ENCODE data around the gene TOMT.

TOMT gene

DNA sequence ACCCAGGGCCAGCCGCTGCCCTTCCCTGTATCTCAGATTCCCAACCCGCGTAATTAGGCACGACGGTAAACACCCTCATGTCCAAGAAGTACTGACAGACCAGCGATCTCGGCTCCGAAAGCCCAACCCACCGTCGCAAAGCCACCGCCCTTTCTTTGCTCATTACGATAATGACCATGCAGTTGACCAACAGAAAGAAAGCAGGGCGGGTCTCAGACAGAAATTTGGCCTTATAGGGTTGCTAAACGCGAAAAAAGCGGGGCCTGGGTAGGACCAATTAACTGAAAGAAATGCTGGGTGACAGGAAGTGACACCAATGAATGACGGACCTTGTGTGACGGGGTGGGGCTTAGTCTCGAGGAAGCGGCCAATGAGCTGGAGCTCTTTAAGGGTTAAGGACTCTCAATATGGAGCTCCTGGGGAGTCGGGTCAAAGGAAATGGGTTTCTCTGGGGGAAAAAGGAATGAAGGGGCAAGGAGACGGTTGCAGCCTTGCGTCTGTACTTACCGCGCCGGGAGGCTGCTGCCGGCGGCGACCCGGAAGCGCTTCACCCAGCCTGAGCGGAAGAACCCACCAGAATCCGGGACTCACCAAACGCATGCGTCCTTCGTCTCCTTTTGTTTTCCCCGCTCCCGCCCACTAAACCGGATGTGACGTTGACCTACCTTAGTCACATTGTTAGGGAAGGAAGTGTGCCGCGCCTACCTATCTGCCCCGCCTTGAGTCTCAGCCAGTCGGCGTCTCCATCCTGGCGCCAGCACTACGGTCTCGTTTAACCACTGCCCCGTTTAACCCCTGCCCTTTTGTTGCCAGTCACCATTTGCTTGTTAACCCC is 6.6 kb downstream of the TOMT start, which contains the start of gene ANAPC15:
Gene ANAPC15 (minus strand): TSS at position 553 of the 835 bp plus-strand sequence. CDS start 1,419 bp downstream, outside the sequence.
- DNase-seq (ENCODE audit: low read depth), result peak; percentile 100
- no peaks in the 10 kb centered on the region for H3K9me3 ChIP-seq (ENCODE audit: control insufficient read depth, low read length)
- H3K27me3 ChIP-seq (replicated peaks; ENCODE audit: control insufficient read depth, insufficient read depth, low read length), result no peaks in the 10 kb centered on the region
- H3K4me3 ChIP-seq (ENCODE audit: low read length), result peak within 1 kb of the TSS; percentile 89
- no peaks in the 10 kb centered on the region for H3K36me3 ChIP-seq (ENCODE audit: control insufficient read depth, insufficient read depth, low read length, severe bottlenecking)
- peak within 1 kb of the TSS; percentile 97 for H3K9ac ChIP-seq (ENCODE audit: low read length)
- peaks cover 22% of the 10 kb centered on the region for H3K4me1 ChIP-seq (ENCODE audit: control insufficient read depth, insufficient read depth, low read length)

DNA sequence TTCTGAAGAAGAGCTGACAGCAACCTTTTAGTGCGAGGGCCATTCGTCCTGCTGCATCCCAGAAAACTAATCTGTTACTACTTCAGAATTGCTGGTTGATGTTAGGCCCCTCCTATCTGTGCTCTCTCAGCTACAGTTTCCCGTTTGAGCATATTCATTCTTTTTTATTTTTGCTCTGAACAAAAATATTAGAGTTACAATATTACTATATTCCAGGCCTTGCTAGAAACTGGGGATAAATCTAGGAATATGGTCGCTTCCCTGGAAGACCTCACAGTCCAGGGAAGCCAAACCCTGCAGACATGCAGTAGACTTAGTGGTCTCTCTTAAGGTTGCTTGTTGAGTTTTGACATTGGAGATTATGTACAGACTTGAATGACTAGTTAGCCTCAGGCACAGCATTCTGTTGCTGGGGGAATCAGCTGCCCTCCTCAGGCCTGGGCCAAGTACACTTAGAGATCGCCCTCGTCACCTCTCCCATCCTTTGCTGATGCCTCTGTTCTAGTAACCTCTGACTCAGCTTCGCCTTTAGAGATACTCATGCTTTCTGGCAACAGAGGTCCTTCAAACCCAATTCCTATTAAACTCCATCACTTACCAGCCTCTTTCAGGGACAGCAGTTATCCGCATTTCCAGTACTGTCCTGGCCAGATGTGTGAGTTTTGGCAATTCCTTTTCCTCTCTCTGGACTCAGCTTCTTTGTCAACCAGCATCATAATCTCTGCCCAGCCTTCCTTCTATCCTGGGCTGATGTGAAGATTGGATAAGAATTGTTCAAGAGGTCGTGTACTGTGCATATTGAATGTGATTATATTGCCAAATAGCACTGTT is 7.5 kb downstream of the TOMT start:
- Histone ChIP-seq H3K9me3 (ENCODE audit: control insufficient read depth, low read length) (no peaks in the 10 kb centered on the region), H3K27me3 (replicated peaks; ENCODE audit: control insufficient read depth, insufficient read depth, low read length) (no peaks in the 10 kb centered on the region), H3K36me3 (ENCODE audit: control insufficient read depth, insufficient read depth, low read length, severe bottlenecking) (no peaks in the 10 kb centered on the region), H3K9ac (ENCODE audit: low read length) (peak overlapping the region; percentile 97), H3K4me3 (ENCODE audit: low read length) (peak overlapping the region; percentile 89), H3K4me1 (ENCODE audit: control insufficient read depth, insufficient read depth, low read length) (peaks cover 23% of the 10 kb centered on the region)
- DNase-seq (ENCODE audit: low read depth), result peak; percentile 33

DNA sequence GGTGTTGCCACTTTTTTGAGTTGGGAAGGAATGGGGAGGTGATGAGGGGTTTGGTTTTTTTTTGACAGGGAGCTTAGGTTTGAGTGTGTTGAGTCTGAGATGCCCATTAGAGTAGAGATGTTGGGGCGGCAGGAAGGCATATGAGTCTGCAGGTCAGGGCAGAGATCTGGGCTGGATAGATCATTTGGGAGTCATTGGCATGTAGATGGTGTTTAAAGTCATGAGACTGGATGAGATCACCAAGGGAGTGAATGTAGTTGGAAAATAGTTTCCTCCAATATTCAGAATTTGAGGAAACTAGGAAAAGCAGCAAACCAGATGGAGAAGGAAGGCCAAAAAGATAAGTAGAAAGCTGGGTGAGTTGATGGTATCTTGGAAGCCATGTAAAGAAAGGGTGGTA is 8.8 kb downstream of the TOMT start:
- H3K27me3 ChIP-seq (replicated peaks; ENCODE audit: control insufficient read depth, insufficient read depth, low read length), result no peaks in the 10 kb centered on the region
- no peaks in the 10 kb centered on the region for H3K36me3 ChIP-seq (ENCODE audit: control insufficient read depth, insufficient read depth, low read length, severe bottlenecking)
- no peak overlapping the region for H3K4me3 ChIP-seq (ENCODE audit: low read length)
- no peaks in the 10 kb centered on the region for H3K9me3 ChIP-seq (ENCODE audit: control insufficient read depth, low read length)
- no peak overlapping the region for H3K9ac ChIP-seq (ENCODE audit: low read length)
- H3K4me1 ChIP-seq (ENCODE audit: control insufficient read depth, insufficient read depth, low read length), result peaks cover 35% of the 10 kb centered on the region
- DNase-seq (ENCODE audit: low read depth), result no peak

DNA sequence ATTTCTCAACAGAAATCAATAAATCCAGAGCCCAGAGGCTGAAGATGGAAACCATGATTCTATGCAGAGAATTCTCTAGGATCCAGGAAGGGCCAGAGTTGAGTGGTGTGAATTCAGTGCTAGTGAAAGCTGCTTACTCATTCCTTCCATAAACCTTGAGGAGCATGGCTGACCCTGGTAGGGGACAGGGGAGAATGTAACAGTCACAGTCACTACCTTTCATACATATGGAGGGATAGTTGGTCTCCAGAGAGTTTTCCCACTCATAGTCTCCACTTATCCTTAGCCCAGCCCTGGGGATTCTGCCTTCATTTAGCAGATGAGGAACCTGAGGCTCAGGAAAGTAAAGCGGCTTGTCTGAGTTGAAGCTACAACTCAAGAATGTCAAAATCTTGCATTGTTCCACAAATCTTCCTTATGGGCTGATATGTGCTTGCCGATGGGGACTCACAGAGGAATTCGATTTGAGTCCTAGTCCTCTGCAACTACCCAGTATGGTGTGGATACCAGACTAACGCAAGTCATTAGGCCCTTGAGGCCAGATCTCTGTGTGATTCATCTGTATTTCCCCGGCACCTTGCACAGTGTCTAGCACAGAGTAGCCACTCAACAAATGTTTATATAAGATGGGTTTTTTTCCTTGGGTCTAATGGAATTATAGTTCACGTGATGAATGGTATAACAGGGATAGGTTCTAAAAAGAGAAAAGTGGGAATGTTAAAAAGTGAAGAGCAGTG is 10.5 kb downstream of the TOMT start:
- H3K36me3 ChIP-seq (ENCODE audit: control insufficient read depth, insufficient read depth, low read length, severe bottlenecking), result no peaks in the 10 kb centered on the region
- peaks cover 35% of the 10 kb centered on the region for H3K4me1 ChIP-seq (ENCODE audit: control insufficient read depth, insufficient read depth, low read length)
- no peaks in the 10 kb centered on the region for H3K27me3 ChIP-seq (replicated peaks; ENCODE audit: control insufficient read depth, insufficient read depth, low read length)
- no peaks in the 10 kb centered on the region for H3K9me3 ChIP-seq (ENCODE audit: control insufficient read depth, low read length)
- no peak for DNase-seq (ENCODE audit: low read depth)
- H3K9ac ChIP-seq (ENCODE audit: low read length), result no peak overlapping the region
- H3K4me3 ChIP-seq (ENCODE audit: low read length), result no peak overlapping the region

DNA sequence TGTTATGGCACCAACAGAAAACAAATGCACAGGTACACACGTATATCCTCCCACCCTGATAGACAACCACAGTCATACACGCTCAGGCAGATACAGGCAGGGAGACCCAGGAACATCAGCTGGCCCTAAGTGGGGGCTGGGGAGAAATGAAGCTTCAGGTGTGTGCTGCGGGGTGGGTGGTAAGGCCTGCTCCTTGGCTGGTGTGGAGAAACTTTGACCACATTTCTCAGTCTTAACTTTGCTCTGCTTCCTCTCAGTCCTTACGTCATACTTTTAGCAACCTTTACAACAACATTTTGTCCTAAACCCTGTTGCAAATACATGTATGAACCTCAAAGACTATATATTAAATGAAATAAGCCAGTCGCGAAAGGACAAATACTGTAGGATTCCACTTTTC is 13.5 kb downstream of the TOMT start:
- peaks cover 14% of the 10 kb centered on the region for H3K4me1 ChIP-seq (ENCODE audit: control insufficient read depth, insufficient read depth, low read length)
- DNase-seq (ENCODE audit: low read depth), result no peak
- no peak overlapping the region for H3K4me3 ChIP-seq (ENCODE audit: low read length)
- H3K27me3 ChIP-seq (replicated peaks; ENCODE audit: control insufficient read depth, insufficient read depth, low read length), result no peaks in the 10 kb centered on the region
- H3K9ac ChIP-seq (ENCODE audit: low read length), result peak overlapping the region; percentile 37
- no peaks in the 10 kb centered on the region for H3K9me3 ChIP-seq (ENCODE audit: control insufficient read depth, low read length)
- no peaks in the 10 kb centered on the region for H3K36me3 ChIP-seq (ENCODE audit: control insufficient read depth, insufficient read depth, low read length, severe bottlenecking)

DNA sequence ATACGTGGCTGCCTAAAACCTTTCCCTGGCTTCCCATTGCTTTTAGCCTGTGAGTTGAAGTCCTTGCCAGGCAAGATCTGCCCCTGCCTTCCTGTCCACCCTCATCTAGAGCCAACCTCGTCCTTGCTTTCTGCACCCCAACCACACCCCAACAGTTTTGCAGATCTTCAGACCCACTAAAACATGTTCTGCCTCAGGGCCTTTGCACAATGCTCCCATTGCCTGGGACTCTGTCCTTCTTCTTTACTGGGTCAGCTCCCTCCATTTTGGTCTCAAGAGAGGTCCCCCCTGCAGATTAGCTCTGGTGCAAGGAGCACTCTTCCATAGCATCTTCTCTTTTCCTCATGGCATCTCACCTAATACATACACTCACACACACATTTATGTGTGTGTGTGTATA is 15.2 kb downstream of the TOMT start:
- Histone ChIP-seq H3K9me3 (ENCODE audit: control insufficient read depth, low read length) (no peaks in the 10 kb centered on the region), H3K36me3 (ENCODE audit: control insufficient read depth, insufficient read depth, low read length, severe bottlenecking) (no peaks in the 10 kb centered on the region), H3K4me1 (ENCODE audit: control insufficient read depth, insufficient read depth, low read length) (peaks cover 14% of the 10 kb centered on the region), H3K4me3 (ENCODE audit: low read length) (no peak overlapping the region), H3K27me3 (replicated peaks; ENCODE audit: control insufficient read depth, insufficient read depth, low read length) (no peaks in the 10 kb centered on the region), H3K9ac (ENCODE audit: low read length) (no peak overlapping the region)
- no peak for DNase-seq (ENCODE audit: low read depth)

DNA sequence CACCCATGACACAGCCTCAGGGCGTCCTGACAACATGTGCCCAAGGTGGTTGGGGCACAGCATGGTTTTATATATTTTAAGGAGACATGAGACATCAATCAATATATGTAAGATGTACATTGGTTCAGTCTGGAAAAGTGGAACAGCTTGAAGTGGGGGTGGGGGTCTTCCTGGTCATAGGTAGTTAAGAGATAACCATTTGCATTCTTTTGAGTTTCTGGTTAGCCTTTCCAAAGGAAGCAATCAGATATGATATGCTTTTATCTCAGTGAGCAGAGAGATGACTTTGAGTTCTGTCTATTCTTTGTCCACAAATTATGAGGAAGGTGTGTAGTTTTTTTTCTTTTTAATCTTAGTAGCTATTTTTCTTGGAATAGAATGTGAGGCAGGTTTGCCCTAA is 16.9 kb downstream of the TOMT start:
- Histone ChIP-seq H3K9me3 (ENCODE audit: control insufficient read depth, low read length) (no peaks in the 10 kb centered on the region), H3K4me3 (ENCODE audit: low read length) (no peak overlapping the region), H3K27me3 (replicated peaks; ENCODE audit: control insufficient read depth, insufficient read depth, low read length) (no peaks in the 10 kb centered on the region), H3K4me1 (ENCODE audit: control insufficient read depth, insufficient read depth, low read length) (peaks cover 14% of the 10 kb centered on the region), H3K9ac (ENCODE audit: low read length) (no peak overlapping the region), H3K36me3 (ENCODE audit: control insufficient read depth, insufficient read depth, low read length, severe bottlenecking) (no peaks in the 10 kb centered on the region)
- no peak for DNase-seq (ENCODE audit: low read depth)

DNA sequence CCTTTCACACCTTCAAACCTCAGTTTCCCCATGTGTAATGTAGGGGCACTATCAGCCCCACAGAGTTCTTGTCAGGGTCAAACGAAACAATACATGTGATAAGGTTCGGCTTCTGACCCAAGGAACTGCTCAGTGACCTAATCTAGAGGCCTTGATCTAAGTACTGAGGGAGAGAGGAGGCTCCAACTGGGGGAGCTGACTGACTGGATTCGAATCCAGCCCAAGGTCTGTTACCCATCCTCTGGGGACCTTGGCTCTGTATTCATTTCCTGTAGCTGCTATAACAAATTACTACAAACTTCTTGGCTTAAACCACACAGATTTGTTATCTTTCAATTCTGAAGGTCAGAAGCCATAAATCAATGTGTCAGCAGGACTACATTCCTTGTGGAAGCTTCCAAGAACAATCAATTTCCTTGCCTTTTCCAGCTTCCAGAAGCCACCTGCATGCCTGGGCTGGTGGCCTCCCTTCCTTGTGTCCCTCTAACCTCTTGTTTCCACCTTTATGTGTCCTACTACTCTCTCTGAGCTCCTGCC is 17.5 kb downstream of the TOMT start:
- H3K4me3 ChIP-seq (ENCODE audit: low read length), result no peak overlapping the region
- H3K36me3 ChIP-seq (ENCODE audit: control insufficient read depth, insufficient read depth, low read length, severe bottlenecking), result no peaks in the 10 kb centered on the region
- DNase-seq (ENCODE audit: low read depth), result no peak
- no peak overlapping the region for H3K9ac ChIP-seq (ENCODE audit: low read length)
- no peaks in the 10 kb centered on the region for H3K27me3 ChIP-seq (replicated peaks; ENCODE audit: control insufficient read depth, insufficient read depth, low read length)
- H3K9me3 ChIP-seq (ENCODE audit: control insufficient read depth, low read length), result no peaks in the 10 kb centered on the region
- H3K4me1 ChIP-seq (ENCODE audit: control insufficient read depth, insufficient read depth, low read length), result peaks cover 13% of the 10 kb centered on the region

DNA sequence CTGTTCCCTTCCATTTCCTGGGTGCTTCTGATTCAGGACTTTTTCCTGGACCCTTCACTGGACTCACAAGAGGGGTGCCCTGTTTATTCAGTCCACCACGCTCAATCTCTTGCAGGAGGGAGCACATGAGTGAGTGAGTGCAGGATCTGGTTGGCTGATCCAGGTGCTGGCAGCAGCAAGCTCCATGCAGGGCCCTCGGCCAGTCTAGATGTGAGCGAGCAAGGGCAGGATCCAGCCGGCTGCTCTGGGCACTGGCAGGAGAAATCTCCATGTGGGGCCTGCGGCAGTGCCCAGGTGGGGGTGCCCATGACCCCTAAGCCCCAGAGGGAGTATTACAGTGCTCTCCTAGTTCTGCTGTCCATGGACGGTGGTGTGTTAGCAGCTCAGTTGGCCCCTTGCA is 18.3 kb downstream of the TOMT start:
- no peaks in the 10 kb centered on the region for H3K36me3 ChIP-seq (ENCODE audit: control insufficient read depth, insufficient read depth, low read length, severe bottlenecking)
- H3K4me3 ChIP-seq (ENCODE audit: low read length), result no peak overlapping the region
- peaks cover 6% of the 10 kb centered on the region for H3K4me1 ChIP-seq (ENCODE audit: control insufficient read depth, insufficient read depth, low read length)
- H3K9me3 ChIP-seq (ENCODE audit: control insufficient read depth, low read length), result peaks cover 5% of the 10 kb centered on the region
- no peak overlapping the region for H3K9ac ChIP-seq (ENCODE audit: low read length)
- no peaks in the 10 kb centered on the region for H3K27me3 ChIP-seq (replicated peaks; ENCODE audit: control insufficient read depth, insufficient read depth, low read length)
- no peak for DNase-seq (ENCODE audit: low read depth)

DNA sequence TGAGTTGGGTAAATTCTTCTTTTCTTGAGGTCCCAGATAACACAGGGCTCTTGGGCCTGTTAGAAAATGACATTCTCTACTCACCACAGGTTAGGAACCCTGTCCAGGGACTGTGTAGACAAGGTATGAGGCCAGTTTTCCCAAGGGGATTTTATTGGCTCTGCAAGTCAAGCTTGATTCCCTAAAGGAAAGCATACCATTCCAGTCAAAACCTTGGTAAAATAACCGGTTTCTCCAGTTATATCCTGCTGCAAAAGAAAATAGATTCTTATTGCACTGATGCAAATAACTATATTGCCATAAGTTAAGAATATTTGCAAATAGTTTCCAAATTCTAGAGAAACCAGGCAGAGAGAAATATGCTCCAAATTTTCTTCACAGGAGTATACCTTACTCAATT is 20.2 kb downstream of the TOMT start:
- Histone ChIP-seq H3K4me1 (ENCODE audit: control insufficient read depth, insufficient read depth, low read length) (no peaks in the 10 kb centered on the region), H3K9ac (ENCODE audit: low read length) (no peak overlapping the region), H3K9me3 (ENCODE audit: control insufficient read depth, low read length) (peaks cover 7% of the 10 kb centered on the region), H3K4me3 (ENCODE audit: low read length) (no peak overlapping the region), H3K36me3 (ENCODE audit: control insufficient read depth, insufficient read depth, low read length, severe bottlenecking) (no peaks in the 10 kb centered on the region), H3K27me3 (replicated peaks; ENCODE audit: control insufficient read depth, insufficient read depth, low read length) (no peaks in the 10 kb centered on the region)
- DNase-seq (ENCODE audit: low read depth), result no peak

DNA sequence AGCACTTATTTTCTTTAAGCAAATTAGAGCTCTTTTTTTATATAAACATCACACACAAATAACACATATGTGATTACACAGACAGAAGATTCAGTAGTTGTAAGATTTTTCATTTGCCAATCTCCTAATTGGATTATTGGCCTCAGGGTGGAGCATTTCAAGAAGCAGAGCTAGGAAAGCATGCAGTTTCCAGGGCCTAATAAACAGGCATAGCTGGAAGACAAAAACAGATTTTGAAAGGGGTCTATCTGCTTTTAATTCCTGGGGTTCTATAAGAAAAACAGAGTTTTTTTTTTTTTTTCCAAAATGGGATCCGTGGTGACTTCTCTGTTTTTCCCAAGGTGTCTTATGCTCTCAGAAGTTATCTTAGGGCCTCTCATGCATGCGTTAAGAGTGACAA is 22.2 kb downstream of the TOMT start:
- no peak overlapping the region for H3K9ac ChIP-seq (ENCODE audit: low read length)
- H3K27me3 ChIP-seq (replicated peaks; ENCODE audit: control insufficient read depth, insufficient read depth, low read length), result no peaks in the 10 kb centered on the region
- peaks cover 2% of the 10 kb centered on the region for H3K4me1 ChIP-seq (ENCODE audit: control insufficient read depth, insufficient read depth, low read length)
- no peak for DNase-seq (ENCODE audit: low read depth)
- no peaks in the 10 kb centered on the region for H3K36me3 ChIP-seq (ENCODE audit: control insufficient read depth, insufficient read depth, low read length, severe bottlenecking)
- no peak overlapping the region for H3K4me3 ChIP-seq (ENCODE audit: low read length)
- H3K9me3 ChIP-seq (ENCODE audit: control insufficient read depth, low read length), result peaks cover 7% of the 10 kb centered on the region
